ENCODE measurements around the gene PIK3R1. TPM values are rescaled to one million over a fixed set of nuclear protein-coding genes. Genes with fewer than 3 reads are reported as not detected.

Gene PIK3R1
- total and polyA plus RNA-seq, 3 donors from 2014 or later = 16.9 to 63.7 (median 48.1) TPM

DNA sequence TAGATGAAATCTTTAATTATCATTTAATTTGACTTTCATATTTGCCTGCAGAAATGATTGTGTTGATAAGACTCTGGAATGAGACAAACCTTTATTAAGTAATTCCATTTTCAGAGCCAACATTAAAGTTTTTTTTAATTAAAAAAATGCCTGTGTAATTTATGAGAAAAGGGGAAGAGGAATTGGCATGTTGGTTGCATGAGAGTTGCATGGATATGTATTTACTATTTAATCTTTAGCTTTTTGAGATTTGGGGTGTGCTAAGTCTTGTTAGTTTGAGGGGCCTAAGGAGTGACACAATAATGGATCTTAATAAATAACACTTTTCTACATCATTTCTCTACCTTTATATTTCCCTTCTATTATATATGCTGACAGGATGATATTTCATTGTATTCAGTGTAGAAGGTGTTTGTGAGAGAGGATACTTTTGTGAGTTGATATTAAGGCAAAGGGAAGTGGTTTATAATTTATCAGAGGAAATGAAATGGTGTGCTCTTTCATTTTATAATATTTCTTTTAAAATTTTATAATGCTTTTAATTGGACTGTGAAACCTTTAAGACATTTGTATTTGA lies 54.9 kb downstream of the PIK3R1 start:
- H3K36me3 ChIP-seq (ENCODE audit: low read depth, missing control alignments) = no peaks in the 10 kb centered on the region
- TF ChIP-seq POLR2A (IDR thresholded peaks at IDR 0.05) = no peak
- TF ChIP-seq, protein P1, sequence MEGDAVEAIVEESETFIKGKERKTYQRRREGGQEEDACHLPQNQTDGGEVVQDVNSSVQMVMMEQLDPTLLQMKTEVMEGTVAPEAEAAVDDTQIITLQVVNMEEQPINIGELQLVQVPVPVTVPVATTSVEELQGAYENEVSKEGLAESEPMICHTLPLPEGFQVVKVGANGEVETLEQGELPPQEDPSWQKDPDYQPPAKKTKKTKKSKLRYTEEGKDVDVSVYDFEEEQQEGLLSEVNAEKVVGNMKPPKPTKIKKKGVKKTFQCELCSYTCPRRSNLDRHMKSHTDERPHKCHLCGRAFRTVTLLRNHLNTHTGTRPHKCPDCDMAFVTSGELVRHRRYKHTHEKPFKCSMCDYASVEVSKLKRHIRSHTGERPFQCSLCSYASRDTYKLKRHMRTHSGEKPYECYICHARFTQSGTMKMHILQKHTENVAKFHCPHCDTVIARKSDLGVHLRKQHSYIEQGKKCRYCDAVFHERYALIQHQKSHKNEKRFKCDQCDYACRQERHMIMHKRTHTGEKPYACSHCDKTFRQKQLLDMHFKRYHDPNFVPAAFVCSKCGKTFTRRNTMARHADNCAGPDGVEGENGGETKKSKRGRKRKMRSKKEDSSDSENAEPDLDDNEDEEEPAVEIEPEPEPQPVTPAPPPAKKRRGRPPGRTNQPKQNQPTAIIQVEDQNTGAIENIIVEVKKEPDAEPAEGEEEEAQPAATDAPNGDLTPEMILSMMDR (IDR thresholded peaks at IDR 0.05) = no peak
- no peak overlapping the region for H3K27ac ChIP-seq
- no peak overlapping the region for H3K4me3 ChIP-seq
- intact Hi-C loops (cut with DNase I; ENCODE audit: low total_unique reads) = no loop called here
- DNase-seq = no peak
- no peaks in the 10 kb centered on the region for H3K9me3 ChIP-seq
- peaks cover 17% of the 10 kb centered on the region for H3K4me1 ChIP-seq
- no peaks in the 10 kb centered on the region for H3K27me3 ChIP-seq

DNA sequence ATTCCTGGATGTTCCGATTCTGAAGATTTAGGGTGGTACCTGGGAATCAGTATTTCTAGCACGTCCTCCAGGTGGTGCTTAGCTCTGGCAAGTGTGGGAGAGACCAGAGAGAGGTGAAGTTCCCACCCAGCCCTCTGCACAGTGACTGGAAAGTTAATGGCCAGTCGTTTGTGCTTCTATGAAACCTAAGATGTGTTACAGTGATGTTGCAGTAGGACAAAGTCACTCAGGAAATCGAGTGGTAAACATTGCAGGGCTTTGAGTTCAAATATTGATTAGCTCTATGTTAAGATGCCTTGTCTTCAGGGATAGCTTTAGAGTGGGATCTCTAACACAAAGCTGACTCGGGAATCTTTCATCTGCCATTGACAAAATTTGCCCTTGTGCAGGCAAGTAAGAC lies 55.6 kb downstream of the PIK3R1 start:
- Histone ChIP-seq H3K27me3 (no peaks in the 10 kb centered on the region), H3K27ac (no peak overlapping the region), H3K36me3 (ENCODE audit: low read depth, missing control alignments) (no peaks in the 10 kb centered on the region), H3K4me1 (peaks cover 13% of the 10 kb centered on the region), H3K9me3 (no peaks in the 10 kb centered on the region), H3K4me3 (no peak overlapping the region)
- 74 to 84% methylated on average over 5 of the region's 5 CpGs for WGBS, 2 donors
- DNase-seq = no peak
- TF ChIP-seq, protein P1 (IDR thresholded peaks at IDR 0.05) = no peak
- no peak for TF ChIP-seq POLR2A (IDR thresholded peaks at IDR 0.05)
- intact Hi-C loops (cut with DNase I; ENCODE audit: low total_unique reads) = no loop called here

DNA sequence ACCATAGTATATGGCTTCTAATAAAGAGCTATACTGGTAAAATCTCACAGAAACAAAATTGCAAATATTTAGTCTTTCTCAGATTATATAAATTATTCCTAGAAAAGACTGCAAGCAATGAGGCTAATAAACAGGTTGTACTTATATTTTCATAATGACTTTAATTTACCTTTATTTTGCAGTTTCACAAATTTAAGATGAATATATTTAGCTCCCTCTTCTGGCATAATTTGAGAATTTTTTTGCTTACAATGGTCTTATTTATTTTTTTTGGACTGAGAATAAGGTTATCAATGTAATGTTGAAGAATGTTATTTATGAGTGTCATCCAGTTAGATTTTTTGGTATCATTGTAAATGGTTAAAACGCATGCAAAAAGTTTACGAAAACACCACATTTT lies 56.7 kb downstream of the PIK3R1 start:
- 54% methylated on average over 2 of the region's 2 CpGs for WGBS, 2 donors
- Histone ChIP-seq H3K36me3 (ENCODE audit: low read depth, missing control alignments) (no peaks in the 10 kb centered on the region), H3K27ac (peak overlapping the region in 1 of 2 donors; percentile 31), H3K27me3 (no peaks in the 10 kb centered on the region), H3K9me3 (no peaks in the 10 kb centered on the region), H3K4me3 (no peak overlapping the region), H3K4me1 (peaks cover 2% of the 10 kb centered on the region)
- DNase-seq = no peak
- TF ChIP-seq, protein P1 (IDR thresholded peaks at IDR 0.05) = peak in 1 of 3 experiments; percentile 28
- TF ChIP-seq POLR2A (IDR thresholded peaks at IDR 0.05) = no peak
- intact Hi-C loops (cut with DNase I; ENCODE audit: low total_unique reads) = no loop called here

- WGBS, 2 donors = 47 to 67% methylated on average over 3 of the region's 3 CpGs
- no peak overlapping the region for H3K4me3 ChIP-seq
- intact Hi-C loops (cut with DNase I; ENCODE audit: low total_unique reads) = no loop called here
- no peak for TF ChIP-seq POLR2A (IDR thresholded peaks at IDR 0.05)
- TF ChIP-seq, protein P1 (IDR thresholded peaks at IDR 0.05) = no peak
- no peak for DNase-seq
- no peaks in the 10 kb centered on the region for H3K4me1 ChIP-seq
- H3K27me3 ChIP-seq = no peaks in the 10 kb centered on the region
- no peaks in the 10 kb centered on the region for H3K36me3 ChIP-seq (ENCODE audit: low read depth, missing control alignments)
- H3K27ac ChIP-seq = no peak overlapping the region
- H3K9me3 ChIP-seq = no peaks in the 10 kb centered on the region
Observed at GRCh38 chr5:68273717-68274409, 58.3 kb downstream of the PIK3R1 start.
